WERI-Rb-1 (cell line): Measurements from ENCODE around the gene SRGAP3.
A peak's percentile ranks its signal among the peaks of the same experiment; 100 is the strongest.

Experiments
- DNase-seq: peaks from one replicate; pipeline ENCODE4 v3.0.0-alpha.2; 2020
- H3K27ac ChIP-seq: fragments of 250-450 bp; sonication (Bioruptor Pico); 2 replicates; pipeline ENCODE4 v1.5.1; 2020; ENCODE audit warnings: mild to moderate bottlenecking, moderate library complexity
- H3K27me3 ChIP-seq: fragments of 250-450 bp; sonication (Bioruptor Pico); 2 replicates; pipeline ENCODE4 v1.5.1; 2021; ENCODE audit warnings: mild to moderate bottlenecking, low read depth, moderate library complexity; ENCODE audit not compliant: insufficient read depth, severe bottlenecking
- H3K36me3 ChIP-seq: fragments of 250-450 bp; sonication (Bioruptor Pico); 2 replicates; pipeline ENCODE4 v1.5.1; 2020; ENCODE audit warnings: mild to moderate bottlenecking, moderate library complexity
- H3K4me3 ChIP-seq: 2 replicates; pipeline ENCODE4 v1.5.1; 2011; ENCODE audit warnings: low read depth, mild to moderate bottlenecking, control low read depth, low read length
- H3K9me3 ChIP-seq: fragments of 250-450 bp; sonication (Bioruptor Pico); 2 replicates; pipeline ENCODE4 v1.5.1; 2021; ENCODE audit warnings: mild to moderate bottlenecking, moderate library complexity; ENCODE audit not compliant: severe bottlenecking
- CTCF ChIP-seq: IDR thresholded peaks from 2 replicates; pipeline ENCODE4 v1.5.1; 2011; ENCODE audit warnings: low read depth, mild to moderate bottlenecking, control low read depth, inconsistent platforms, low read length

The SRGAP3 gene

GRCh38 chr3:9183811-9184460 is 65.5 kb downstream of the SRGAP3 start:
- H3K9me3 ChIP-seq, result no peaks in the 10 kb centered on the region
- H3K4me3 ChIP-seq, result peak overlapping the region; percentile 39
- H3K27ac ChIP-seq, result peak overlapping the region; percentile 93
- DNase-seq, result peak; percentile 85
- H3K36me3 ChIP-seq, result no peaks in the 10 kb centered on the region
- TF ChIP-seq CTCF, result no peak
- H3K27me3 ChIP-seq, result no peaks in the 10 kb centered on the region

DNA sequence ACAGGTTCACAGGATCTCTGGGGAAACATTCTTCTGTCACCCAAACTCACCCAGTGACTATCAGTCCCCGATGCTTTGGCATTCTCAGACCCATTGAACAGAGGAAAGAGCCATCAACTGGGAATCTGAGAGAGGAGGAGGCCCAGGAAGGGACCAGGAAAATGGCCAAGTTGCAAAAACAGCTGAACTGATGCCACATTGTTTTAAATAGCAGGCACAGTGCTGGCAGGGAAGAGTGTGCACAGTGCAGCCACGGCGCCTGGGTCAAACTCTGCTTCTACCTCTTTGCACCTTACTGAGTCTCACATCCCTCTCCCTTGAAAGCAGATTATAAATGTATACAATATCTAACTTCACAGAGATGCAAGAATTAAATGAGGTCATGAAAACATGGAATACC is 66.4 kb downstream of the SRGAP3 start:
- Histone ChIP-seq H3K27ac (peak overlapping the region; percentile 93), H3K4me3 (peak overlapping the region; percentile 39), H3K36me3 (no peaks in the 10 kb centered on the region), H3K9me3 (no peaks in the 10 kb centered on the region), H3K27me3 (no peaks in the 10 kb centered on the region)
- DNase-seq, result no peak
- no peak for TF ChIP-seq CTCF

DNA sequence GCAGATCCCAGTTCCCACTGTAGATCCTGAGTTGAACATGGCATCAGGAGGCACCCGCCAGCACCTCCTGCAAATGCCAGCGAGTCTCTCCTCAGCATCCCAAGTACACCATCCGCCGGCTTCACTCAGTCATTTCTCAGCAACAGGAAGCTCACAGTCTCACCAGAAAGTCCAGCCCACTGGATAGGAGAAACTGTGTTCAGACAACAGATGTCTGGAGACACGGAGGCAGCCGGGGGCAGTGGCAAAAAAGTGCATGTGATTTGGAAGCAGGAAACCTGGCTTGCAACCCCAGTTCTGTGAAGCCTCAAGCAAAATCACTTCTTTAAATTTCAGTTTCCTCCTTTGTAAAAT is 68.7 kb downstream of the SRGAP3 start:
- no peak for DNase-seq
- TF ChIP-seq CTCF, result no peak
- H3K4me3 ChIP-seq, result no peak overlapping the region
- no peaks in the 10 kb centered on the region for H3K27me3 ChIP-seq
- H3K9me3 ChIP-seq, result no peaks in the 10 kb centered on the region
- no peak overlapping the region for H3K27ac ChIP-seq
- H3K36me3 ChIP-seq, result no peaks in the 10 kb centered on the region

DNA sequence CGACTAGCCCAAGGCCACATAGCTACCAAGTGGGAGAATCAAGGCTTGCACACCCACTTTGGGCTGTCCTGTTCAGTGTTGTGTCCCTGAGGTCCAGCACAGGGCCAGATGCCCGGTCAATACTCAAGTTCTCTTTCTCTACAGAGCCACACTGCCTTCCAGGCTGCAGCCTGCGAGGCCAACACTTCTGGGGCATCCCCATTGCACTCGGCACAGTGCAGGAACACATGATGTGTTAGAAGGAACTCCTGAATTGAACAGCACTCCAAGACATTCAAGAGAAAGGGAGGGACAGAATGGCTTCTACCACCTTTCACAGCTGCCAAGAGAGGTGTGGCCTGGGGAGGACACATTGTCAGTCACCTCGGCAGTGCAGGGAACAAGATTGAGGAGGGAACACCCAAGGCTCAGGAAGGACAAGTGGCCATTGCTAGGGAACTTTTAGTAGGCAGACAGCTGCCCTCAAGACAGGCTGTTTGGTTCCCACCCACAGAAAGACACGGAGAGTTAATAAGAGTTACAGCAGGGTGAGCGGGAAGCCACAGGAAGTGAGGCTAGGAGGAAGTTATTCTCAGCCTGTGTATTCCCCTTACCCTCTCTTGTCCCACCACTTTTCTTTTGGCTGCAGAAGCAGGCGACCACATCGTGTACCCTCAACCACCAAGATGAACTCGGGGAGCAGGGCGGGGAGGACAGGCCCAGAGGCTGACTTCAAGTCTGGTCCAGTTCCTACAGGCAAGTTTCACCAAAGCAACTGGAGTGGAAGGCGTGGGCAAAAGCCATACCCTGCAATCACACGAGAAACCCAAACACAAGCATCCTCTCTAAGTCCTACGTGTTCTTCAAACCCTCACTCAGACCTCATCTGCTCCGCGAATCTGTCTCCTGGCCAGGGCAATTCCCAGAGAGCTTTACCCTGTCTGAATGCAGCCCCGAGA is 69.4 kb downstream of the SRGAP3 start:
- no peak for DNase-seq
- H3K9me3 ChIP-seq, result no peaks in the 10 kb centered on the region

GRCh38 chr3:9178697-9179096 is 70.7 kb downstream of the SRGAP3 start:
- H3K27ac ChIP-seq, result no peak overlapping the region
- H3K36me3 ChIP-seq, result no peaks in the 10 kb centered on the region
- no peak for DNase-seq
- no peaks in the 10 kb centered on the region for H3K9me3 ChIP-seq
- H3K4me3 ChIP-seq, result no peak overlapping the region
- H3K27me3 ChIP-seq, result no peaks in the 10 kb centered on the region
- no peak for TF ChIP-seq CTCF

More for the DNA sequence above, 69.4 kb downstream of the SRGAP3 start:
- TF ChIP-seq CTCF, result no peak
- H3K36me3 ChIP-seq, result no peaks in the 10 kb centered on the region
- H3K27ac ChIP-seq, result no peak overlapping the region
- no peak overlapping the region for H3K4me3 ChIP-seq
- no peaks in the 10 kb centered on the region for H3K27me3 ChIP-seq
